Astrocyte of the hippocampus (primary cell): ENCODE results near the gene TMEM132D.

Experiments used
- DNase-seq: peaks from one replicate; pipeline ENCODE4 v3.0.0; 2011; ENCODE audit warnings: low read depth, low spot score

Gene TMEM132D

DNA sequence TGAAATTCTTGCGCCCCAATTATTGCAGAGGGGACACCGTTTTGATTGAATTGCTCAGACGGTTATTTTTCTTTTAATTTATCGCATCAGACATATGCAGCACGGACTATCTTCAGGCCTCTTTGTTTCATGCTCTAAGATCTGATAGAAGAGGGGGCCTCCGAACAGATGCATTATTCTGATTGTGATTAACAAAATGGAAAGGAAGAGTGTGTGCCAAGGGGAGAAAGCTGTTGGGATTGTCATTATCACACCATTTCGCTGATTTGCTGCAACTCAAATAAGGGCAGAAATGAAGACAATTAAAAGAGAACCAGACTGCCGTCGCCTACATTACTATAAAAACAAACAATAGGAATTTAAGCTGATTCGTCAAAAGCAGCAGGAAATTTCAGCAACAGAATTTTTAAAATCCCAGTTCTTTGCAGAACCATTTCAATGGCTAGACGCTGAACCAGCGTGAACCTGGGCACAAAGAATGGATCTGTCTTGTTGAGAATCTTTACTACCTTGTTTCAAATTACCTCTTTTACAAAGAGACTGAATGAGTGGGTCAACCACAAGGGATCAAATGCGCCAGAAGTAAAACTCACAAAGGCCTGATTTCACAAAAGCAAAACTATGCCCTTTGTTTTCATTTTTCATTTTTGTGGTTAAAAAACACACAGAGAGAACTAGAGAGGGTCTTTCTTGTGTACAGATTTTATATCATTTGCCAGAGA is 30.6 kb downstream of the TMEM132D start:
- DNase-seq, result peak; percentile 61

DNA sequence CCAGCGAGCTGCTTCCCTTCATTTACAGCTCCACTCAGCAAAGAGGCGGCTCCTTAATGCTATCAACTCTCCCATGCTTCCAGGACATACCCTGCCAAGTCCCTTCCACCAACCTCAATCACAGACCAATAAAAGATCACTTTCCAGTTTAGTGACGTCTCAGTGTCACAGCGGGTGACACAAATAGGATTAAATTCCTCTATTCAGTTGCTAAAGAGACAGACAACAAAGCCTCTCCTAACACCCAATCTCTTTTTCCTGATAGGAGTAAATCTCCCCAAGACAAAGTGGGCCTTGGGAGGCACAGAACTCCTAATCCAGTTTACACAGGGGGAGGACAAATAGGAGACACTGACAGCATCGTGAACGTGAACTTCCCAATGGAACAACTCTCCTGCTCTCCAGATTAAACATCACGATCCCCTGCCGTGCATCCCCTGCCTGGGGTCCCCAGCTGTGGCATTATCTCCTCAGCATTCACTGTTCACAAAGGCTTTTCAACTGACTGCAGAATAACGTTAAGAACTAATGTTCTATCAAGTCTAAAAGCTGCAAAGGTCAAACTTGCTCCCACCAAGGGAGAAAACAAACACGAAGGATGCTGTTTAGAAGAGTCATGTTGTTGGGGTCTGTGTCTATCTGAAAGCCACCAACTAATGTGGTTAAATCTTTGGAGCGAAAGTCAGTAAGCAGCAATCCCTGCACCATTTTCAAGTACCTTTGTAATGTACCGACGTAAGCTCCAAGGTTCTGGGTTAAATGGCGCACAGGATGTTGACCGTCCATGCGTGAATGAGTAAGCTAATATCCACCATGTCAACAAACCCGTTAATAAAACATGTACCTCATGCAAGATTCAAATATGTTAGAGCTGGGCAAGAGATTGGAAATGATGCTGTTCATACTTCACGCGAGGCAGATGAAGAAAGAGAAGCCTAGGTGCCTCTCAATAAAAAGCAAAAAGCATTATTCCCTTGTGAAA is 31.5 kb downstream of the TMEM132D start:
- no peak for DNase-seq

DNA sequence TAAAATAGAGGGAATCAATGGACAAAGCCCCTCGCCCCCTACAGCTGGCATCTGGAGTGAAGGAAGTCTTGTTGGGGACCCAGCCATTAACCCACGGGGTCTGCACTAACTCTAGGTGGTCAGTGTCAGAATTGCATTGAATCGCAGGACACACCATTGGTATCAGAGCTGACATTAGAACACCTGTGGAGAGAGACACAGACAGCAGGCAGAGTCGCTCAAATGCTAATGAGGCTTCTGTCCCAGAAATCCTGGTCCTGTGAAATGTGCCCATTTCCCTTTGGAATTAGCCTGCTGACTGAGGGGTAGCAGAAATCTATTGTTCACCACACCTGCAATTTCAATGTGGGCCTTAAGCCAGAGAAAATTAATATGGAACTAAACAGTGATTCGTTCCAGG is 33.0 kb downstream of the TMEM132D start:
- no peak for DNase-seq

DNA sequence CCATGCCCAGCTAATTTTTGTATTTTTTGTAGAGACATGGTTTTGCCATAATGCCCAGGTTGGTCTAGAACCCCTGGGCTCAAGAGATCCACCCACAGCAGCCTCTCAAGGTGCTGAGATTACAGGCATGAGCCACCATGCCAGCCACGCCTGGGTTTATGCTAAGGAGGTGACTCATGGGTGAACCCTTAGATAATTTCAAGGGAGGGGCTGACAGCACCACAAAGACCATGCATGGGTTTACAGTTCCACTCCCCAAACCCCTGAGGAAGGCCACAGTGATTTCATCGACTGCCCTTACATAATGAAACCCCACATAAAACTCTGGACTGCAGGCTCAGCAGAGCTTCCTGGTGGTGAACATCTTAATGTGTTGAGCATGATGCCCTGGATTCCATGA is 33.7 kb downstream of the TMEM132D start:
- DNase-seq, result no peak

DNA sequence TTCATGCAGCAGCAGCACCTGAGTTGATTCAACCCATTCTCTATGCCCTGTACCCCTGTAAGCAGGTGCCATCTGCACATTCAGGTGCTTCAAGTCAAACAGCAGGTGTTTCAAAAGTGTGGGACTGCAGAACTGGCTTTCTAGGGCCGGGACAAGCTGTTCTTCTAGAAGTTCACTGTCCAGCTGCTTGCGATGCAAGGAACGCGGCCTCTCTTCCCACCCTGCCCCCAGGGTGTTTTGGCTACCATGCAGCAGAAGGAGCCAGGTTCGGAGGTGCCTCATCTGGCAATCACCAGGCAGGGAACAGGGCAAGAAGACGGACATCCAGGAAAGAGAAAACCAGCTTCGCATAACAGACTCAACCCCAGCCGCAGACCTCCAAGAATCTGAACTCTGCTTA is 35.2 kb downstream of the TMEM132D start:
- no peak for DNase-seq

DNA sequence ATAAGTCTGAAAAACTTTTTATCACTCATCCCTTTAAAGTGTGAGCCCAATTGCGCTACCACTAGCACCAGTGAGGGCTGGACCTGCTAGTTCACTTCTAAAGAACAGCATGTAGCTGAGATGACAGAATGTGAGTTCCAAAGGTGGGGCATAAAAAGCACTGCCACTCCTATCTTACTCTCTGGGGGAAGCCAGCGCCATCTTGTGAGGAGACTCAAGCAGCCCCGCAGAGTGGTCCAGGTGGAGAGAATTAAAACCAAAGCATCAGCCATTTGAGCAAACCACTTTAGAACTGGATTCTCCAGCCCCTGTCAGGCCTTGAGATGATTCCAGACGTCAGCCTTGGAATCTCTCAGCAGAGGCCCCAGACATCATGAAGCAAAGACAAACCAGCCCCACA is 39.9 kb downstream of the TMEM132D start:
- DNase-seq, result no peak

DNA sequence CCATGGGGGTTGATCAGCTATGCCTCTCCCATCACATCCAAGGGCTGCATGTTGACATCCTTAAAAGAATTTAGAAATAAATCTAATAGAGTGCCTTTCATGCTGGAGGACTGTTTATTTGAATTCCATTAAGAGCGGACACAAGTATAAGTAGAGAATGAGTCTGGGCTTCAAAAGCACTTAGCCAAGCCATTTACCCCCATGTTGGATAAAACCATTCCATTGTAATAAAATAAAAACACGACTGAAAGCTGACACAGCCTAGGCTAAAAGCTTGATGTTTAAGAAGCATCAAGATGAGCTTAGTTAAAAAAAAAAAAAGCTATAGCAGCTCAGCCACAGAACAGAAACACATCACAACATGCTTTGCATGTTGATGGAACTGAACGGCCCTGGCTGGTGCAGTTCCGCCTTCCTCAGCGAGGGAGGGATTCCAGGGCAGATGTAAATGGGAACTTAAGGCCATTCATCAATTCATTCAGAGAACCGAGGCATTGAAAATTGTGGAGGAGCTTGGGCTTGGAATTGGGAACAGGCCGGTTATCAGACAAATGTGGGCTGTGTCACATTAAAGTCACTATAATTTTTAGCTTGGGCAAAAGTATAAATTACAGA is 41.2 kb downstream of the TMEM132D start:
- no peak for DNase-seq

DNA sequence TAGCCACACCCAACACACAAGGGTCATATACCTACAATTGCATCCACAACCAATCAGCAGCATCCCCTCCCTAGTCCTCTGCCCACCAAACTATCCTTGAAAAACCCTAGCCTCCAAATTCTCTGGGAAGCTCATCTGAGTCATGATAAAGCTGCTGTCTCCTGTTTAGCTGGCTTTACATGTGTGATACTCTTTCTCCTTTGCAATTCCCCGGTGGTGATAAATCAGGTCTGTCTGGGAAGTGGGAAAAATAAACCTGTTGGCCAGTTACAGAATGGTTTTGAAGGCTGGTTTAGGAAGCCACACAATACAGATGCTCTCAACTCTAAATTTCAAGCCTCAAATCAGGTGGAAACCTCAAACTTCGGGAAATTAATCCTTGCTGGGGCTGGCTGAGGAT is 41.9 kb downstream of the TMEM132D start:
- peak; percentile 24 for DNase-seq

DNA sequence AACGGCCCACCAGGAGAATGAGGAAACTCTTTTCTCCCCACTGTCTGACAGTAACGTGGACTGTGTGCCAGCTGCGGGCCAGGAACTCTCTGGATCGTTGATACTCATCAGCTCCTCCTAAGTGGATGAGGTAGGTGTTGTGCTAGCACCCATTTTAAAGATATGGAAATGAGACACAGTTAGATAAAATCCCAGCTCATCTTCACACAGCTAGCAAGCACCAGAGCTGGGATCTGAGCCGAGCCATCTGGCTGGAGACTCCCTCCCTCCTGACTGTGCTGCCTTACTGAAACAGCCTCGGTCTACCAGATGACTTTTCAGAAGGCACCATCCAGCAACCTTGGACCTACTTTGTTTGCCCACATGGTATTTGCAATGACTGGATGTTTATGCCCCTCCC is 49.2 kb downstream of the TMEM132D start:
- DNase-seq, result no peak

DNA sequence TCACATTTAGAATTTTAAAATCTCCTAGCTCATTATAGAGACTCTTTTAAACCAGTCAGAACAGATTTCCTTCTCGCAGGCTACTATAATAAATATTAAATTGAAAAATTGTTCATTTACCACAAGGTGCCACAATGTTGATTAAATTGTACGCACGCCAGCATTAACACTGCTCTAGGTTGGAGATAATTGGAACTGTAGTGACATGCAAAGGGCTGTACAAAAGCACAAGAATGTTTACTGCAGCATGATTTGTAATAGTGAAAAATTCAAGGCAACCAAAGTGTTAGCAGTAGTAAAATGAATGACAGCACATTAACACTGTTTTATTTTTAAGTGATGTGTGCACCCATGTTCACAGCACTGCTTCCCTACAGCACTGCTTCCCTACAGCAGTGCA is 52.5 kb downstream of the TMEM132D start:
- no peak for DNase-seq

DNA sequence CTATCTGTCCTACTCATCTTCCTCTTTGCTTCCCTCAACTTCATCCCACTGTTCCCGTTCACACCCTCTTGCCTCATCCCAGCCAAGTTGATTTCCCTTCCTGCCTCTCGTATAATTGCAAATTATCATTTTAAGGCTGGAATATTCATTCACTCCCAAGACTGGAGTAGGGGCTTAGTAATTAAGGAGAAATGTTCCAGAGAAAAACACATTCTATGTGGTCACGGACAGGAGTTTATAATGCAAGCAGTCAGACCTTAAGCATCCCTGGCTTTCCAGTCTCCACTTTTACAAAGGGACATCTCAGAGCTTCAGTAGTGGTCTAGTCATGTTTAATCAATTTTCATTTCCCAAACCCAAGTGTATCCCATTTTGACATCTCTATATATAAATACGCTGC is 54.9 kb downstream of the TMEM132D start:
- DNase-seq, result peak; percentile 78

DNA sequence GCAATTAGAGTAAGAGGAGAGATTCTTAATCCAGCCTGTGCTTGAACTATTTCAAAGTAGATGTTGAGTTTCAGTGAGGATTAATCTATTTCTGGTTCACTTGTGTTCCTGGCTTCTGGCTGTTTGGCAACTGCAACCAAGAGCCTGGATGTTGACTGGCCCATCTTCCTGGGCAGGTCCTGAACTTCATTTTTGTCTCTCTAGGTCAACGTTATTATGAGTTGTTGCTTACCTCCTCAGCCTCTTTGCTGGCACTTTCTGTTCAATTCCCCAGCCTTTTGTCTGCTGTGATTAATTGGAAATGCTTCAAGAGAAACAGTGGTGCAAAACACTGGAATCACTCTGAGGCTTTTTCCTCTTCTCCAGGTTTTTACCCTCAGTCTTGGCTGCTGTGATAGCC is 56.8 kb downstream of the TMEM132D start:
- DNase-seq, result peak; percentile 59

DNA sequence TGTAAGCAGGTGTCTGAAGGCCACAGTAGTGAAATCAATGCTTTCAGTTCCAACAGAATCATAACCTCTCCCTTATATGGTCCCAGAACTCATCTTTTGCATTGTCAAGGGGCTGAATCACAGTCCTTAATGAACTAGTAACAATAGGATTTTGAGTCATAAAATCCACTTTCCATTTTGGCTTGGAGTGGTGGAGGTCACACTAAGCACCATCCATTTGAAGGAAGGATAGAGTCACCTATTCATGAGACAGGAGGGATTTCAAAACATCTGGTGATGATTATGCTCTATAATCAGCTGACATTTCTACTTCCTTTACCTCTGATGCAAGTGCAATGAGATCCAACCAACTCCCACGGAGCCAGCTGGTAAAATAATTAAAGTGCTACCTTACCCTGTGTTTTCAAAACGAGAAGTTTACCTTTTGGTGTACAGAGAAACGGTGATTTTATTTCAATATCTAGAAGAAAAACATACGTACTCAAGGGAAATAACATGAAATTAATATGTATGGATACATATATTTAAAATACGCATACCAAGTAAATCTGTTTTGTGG is 59.1 kb downstream of the TMEM132D start:
- DNase-seq, result peak; percentile 50

DNA sequence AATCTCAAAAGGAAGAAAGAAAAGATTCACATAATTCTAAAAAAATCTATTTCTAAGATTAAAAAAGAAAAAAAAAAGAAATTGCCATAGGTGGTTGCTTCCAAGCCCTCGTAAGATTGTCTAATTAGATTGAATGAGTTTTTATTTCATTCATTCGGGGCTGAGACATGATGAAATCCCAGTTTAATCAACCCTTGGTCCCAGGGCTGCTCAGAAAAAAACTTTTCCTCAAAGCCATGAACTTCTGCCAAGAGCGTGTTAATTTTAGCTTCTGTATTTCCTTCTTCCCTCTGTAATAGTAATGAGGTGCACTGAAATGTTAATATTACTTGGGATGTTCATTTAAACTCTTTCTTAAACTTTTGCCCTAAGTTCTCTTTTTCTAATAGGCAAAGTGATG is 62.6 kb downstream of the TMEM132D start:
- DNase-seq, result peak; percentile 29

DNA sequence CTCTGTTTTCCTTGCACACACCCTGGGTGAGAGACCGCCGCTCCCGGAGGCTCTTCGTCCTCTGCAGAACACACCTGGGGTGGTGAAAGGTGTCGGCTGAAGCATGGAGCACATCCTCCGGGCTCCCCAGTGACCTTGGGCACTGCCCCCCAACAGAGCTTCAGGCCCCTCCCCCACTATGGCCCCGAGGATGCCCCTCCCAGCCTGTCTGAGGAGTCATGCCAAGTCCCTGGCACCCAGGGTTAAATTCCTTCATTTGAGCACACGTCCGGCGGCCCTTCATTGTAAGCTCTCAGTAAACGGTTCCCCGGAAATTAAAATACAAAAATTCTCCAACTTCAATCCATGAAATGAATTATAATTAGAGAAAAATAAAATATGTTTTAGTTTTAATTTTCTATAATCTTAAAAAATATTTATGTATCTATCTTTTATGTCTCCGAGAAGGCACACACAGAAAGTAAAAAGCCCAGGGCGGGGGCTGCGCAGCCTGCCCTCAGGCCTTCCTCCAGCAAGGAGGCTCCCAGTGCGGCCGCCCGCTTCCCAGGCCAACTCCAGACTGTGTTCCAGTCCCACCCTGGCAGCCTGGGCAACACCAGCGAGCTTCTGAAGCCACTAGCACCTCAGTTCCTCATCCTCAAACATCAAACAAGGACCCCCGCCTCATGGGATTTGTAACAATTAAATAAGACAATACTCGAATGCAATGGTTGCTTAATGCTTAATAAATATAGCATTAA is 63.5 kb downstream of the TMEM132D start:
- no peak for DNase-seq

DNA sequence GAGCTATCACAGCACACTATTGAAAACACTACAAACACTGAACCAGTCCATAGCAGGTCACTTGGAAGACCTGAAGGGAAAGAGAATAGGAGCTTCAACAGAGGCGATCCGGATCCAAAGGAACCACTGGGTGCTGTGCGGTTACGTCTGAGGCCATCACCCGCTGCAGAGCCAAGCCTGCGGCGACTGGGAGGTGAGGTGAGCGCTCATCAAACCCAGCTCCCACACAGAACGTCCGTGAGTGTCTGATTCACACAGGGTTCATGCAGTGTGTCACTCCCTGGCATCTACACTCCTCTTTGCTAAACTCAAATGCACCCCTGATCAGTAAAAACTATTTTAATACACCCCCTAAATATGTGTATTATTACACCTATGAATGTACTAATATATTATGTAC is 64.1 kb downstream of the TMEM132D start:
- DNase-seq, result peak; percentile 42

DNA sequence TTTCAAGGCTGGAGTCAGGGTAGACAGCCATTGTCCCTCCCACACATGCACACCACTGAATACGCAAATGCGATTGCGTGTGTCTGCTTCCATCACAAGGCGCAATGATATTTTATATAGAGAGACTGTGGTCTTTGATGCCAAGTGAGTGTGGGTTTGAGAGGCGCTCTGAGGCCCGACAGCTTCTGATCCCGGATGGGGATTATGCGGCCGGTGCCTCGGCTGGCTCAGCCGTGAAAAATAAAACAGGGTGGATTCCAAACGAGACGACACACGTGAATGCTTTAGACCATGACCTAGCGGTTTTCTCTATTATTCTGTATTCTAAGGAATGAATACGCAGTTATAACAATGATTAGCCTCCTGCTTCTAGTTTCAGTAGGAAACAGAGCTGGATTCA is 72.5 kb downstream of the TMEM132D start:
- peak; percentile 43 for DNase-seq

DNA sequence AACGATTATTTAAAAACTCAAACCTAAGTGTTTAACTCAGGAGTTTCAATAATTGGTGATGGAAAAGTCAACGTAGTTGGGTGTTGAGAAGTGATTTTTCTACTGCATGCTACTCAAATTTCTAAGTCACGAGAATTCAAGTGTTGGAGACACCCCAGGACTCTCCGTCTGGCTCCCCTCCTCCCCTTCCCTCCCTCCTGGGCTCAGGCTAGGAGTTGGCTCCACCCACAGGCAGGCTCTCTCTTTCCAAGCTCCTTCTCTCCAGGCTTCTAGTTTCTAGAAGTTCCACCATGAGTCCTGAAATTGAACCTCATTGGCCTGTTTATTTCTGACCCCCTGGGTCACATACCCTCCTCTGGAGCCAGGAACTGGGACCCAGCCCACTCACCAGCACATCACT is 73.0 kb downstream of the TMEM132D start:
- DNase-seq, result no peak

DNA sequence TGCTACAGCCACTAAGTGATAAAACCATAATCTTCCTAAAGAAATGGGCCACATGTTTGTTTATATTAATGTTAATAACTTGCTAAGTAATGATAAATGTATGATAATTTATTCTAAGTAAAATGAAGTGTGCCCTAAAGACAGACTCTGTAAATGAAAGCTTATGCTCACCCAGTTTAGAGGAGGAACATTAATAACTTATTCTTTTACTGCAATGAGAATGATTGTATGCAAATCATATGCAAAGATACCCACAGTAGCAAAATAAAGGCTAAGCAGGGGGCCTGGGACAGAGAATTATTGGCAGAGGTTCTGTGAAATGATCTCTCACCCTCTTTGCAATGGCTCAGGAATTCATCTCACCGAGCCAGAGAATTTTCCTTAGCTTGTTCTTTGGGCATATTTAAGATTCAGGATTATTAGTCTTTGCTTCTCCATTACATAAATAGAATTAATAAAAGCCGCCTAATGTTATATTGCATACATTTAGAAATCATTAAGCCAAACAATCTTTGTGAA is 75.9 kb downstream of the TMEM132D start:
- DNase-seq, result peak; percentile 74

DNA sequence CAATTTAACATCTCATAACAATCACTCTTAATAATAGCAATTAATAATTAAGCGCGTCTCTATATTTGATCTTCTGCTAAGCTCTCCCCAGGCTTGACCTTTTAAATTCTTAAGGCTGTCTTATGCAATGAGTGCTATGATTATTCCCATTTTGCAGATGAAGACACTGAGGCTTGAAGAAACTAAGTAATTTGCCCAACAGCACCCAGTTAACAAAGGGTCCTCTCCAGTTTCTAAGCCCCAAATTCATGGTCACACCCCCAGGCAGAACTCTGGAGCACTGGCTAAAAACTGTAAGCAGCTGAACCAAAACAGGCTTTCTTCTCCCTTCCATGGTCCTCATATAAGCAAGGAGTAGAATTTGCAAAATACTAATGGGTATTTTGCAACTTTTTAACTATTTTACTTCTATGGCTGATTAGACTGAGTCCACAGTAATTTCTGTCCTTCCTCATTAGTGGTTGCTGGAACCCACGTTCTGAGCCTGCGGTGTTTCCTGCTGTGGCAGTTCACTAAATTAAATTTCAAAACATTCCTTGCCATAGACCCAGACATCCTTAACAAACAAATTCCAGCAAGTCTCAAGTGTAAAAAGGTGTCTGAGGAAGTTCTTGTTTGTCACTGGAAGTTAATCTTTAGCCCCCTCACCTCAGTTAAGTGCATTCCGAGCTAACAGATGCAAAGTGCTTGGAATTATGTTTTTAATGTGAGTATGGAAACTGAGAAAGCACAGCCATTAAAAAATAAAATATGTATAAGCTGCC is 76.5 kb downstream of the TMEM132D start:
- peak; percentile 64 for DNase-seq
